Activated CD8-positive, alpha-beta memory T cell treated with anti-CD3 and anti-CD28 coated beads, Interleukin-2, amount 50 U/mL, for 48 hours (primary cell): ENCODE data around the gene TMEM272.
"Not testable (repeated sequence)": the region's sequence is repeated elsewhere in the genome, so short reads cannot be mapped to it uniquely, and the experiment has no call there.

Experiments used
- DNase-seq: peaks from one replicate; pipeline ENCODE4 v3.0.0-alpha.2; 2020

The TMEM272 gene

GRCh38 chr13:51824712-51825111 lies 20.3 kb downstream of the TMEM272 start:
- not testable (repeated sequence) for DNase-seq

DNA sequence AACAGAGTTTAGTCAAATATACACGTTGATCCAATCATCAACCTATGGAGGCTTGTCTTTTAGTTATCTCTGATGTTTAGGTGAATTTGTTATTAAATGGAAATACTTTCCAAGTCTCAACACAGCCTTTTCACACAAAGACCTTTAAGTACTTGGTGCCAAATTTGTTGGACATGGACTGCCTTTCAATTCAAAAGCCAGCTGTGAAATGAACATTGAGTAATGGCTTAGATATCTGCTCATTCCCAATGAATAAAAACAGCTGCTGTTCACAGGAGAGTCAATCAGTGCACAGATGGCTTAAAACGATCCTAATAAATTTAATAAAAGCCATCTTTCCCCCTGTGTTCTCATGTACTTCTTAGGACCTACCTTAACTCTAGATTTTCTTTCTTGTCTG lies 21.1 kb downstream of the TMEM272 start:
- DNase-seq, result no peak

DNA sequence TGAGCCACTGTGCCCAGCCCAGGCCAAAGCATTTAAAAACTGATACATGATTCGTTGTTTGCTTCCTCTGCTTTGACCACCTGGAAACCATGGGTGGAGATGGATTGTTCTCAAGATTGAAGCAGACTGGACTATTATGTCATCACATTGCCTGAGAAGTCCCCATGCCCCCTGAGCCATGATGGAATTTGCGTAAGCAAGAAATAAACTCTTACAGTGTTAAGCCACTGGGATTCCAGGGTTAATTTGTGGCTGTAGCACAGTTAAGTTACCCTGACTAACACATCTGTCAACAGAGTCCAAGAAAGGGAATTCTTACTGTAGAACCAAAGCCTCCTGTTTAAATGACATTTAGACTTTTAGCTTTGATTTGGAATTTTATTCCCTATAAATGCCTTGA lies 21.6 kb downstream of the TMEM272 start:
- no peak for DNase-seq

- DNase-seq, result no peak
Observed at GRCh38 chr13:51822106-51822815, 22.7 kb downstream of the TMEM272 start.

GRCh38 chr13:51821606-51822005 lies 23.4 kb downstream of the TMEM272 start:
- DNase-seq, result no peak

DNA sequence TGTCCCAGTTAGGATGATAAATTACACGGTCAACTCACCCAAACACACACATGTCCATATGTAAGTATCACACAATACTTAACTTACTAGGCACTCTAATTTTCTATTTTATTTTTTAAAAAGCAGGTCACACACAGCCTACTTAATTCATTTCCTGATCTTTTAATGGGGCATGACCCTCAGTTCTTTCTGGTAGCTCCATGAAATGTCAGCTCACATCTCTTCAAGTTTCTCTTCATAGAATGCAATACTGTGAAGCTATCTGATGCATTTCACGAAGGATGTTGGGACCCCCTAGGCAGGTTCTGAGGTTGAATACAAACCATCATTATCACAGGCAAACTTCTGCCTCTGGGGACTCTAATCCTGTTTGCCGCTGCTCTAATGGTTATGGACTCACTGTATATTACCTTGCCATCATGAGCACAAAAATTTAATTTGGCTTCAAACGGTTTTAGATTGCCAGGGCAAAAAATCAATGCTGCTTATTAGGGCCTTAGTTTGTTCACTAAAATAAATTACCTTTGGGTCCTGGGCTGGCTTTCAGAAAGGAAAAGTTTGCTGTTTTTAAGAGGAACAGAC lies 24.9 kb downstream of the TMEM272 start:
- DNase-seq, result no peak

DNA sequence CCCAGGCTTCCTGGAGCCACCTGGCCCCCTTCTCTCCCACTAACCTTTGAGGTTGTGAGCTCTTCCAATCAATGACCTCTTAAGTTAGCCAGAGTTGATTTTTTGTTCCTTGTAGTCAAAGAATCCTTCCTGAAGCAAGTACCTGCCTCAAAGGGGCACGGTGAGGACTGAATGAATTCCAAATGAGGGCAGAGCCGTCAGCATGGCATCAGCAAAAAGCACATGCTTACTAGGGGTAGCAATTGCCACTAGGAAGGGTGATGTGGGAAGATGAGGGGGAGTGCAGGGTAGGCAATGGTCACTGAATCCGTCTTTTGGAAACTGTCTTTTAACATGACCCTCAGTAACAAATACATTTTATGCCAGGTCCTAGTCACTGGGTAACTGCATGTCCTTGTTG lies 25.4 kb downstream of the TMEM272 start:
- DNase-seq, result no peak

GRCh38 chr13:51818781-51819511 lies 26.0 kb downstream of the TMEM272 start:
- DNase-seq, result no peak

GRCh38 chr13:51818276-51818675 lies 26.7 kb downstream of the TMEM272 start:
- DNase-seq, result no peak

DNA sequence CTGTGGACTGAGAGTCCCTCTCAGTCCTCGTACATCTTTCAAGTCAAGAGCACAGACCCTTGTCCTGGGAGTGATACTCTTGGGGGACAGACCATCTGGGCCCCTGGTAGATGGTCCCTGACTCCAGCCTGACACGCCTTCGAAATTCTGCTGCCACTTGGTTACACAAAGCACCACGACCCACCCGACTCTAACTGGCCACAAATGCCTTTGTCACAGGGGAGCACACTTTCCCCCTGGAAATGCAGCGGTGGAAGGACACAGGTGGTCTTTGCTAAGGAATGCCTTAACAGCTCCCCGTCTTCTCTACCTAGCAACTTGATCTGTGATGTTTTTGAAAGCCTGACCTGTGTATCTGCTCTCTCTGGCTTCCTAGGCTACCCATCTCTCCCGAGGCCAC lies 27.3 kb downstream of the TMEM272 start:
- no peak for DNase-seq

DNA sequence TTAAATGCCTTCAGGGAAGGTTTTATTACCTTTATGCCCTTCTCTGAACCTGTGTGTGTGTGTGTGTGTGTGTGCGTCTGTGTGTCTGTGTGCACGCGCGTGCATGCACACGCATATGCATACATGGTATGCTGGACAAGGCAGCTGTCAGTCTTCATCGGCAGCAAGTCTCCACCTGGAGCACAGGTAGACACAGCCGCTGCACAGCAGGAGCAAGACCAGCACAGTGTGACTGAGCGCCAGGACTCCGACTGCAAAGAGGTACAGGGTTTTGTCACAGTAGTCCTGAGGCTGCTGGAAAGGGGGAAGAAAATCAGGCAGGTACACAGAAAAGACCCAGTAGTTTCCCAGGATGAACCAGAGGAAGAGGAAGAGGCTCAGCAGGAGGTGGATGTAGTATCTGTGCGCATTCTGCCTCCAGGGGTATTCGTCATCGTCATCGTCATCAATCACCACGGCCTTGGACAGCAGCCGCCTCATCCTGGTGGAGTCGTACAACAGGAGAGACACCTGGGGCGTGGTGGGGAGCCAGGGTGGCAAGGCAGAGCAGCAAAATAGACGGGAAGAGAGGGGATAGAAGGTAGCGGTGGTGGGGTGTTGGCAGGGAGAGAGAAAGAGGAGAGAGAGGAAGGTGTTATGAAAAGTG lies 28.2 kb downstream of the TMEM272 start:
- no peak for DNase-seq

DNA sequence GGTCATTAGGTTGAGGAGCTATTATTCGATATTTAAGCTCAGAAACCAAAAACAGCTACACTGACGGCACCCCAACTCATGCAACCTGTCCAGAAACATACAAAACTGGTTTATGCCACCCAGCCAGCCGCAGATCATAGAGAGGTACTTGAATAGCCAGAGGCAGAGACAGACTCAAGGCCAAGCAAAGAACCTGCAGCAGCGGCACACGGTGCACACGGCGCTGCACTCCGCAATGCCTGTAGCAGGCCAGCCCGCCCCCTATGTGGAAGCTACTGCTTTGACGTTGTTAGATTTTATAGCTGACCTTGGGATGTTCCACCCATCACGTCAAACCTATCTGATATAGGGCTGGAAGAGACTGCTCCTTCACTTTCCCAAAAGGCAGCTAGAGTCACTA lies 29.1 kb downstream of the TMEM272 start:
- no peak for DNase-seq

DNA sequence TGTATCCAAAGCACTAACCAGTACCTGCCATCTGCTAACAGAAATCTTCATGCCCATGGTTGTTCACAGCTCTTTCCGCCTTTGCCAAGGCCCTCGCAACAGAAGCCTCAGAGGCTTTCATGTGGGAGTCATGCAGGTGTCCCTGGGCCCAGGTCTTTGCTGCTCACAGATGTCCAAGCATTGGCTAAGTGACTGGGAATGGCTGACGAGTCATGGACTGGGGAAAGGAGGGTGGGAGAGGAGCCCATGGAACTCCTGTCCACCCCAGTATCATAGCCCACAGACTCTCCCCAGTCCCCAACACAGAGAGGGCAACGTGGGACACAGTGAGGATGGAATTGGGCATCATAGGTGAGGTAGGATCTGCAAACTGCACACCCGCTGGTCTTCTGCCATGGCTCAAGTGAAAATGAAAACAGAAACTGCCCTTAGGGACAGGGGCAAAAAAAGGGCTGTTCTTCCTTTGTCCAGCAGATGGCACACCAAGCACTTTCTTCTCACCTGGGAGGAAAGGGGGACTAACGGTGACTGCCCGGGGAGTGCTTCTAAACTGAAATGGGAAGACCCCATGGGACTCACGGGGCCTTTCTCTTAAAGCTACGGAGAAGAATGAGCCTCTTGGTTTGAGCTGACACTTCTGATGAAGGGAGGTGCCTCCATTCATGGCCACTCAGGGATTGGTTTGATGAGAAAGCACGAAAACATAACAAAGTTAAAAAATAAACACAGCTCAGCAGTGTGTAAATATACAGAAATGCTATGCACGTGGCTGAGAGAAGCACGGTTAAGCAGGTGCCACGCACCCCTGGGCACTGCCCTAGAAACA lies 29.9 kb downstream of the TMEM272 start:
- DNase-seq, result peak; percentile 82

- no peak for DNase-seq
Observed at GRCh38 chr13:51814071-51814470, 30.9 kb downstream of the TMEM272 start.

GRCh38 chr13:51811920-51812451 lies 33.0 kb downstream of the TMEM272 start:
- no peak for DNase-seq

- no peak for DNase-seq
Observed at GRCh38 chr13:51811046-51811445, 33.9 kb downstream of the TMEM272 start.

GRCh38 chr13:51808811-51809210 lies 36.2 kb downstream of the TMEM272 start:
- no peak for DNase-seq

- DNase-seq, result no peak
Observed at GRCh38 chr13:51807041-51807440, 37.9 kb downstream of the TMEM272 start.

- no peak for DNase-seq
Observed at GRCh38 chr13:51806566-51806965, 38.4 kb downstream of the TMEM272 start.

DNA sequence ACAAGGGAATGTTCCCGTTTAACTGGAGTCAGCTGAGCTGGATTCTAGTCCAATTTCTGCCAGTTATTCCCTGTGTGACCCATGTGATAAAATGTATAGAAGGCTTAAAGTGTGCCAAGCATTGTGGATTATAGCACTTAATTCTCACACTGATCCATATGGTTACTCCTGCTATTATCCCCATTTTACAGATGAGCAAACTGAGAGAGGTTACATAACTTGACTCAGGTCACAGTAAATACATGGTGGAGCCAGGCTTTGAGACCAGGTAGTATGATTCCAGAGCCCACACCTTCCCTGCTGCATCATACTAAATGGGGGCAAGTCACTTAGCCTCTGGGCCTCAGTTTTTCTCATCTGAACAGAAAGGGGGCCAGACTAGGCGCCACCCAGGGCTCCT lies 39.1 kb downstream of the TMEM272 start:
- DNase-seq, result no peak

- DNase-seq, result no peak
Observed at GRCh38 chr13:51805313-51805712, 39.7 kb downstream of the TMEM272 start.
